Measurements from ENCODE around the gene DOCK3. TPM values are rescaled to one million over a fixed set of nuclear protein-coding genes. Genes with fewer than 3 reads are reported as not detected.

Gene DOCK3
- total RNA-seq, 1 experiment from 2014 or later, result 8.3 TPM

DNA sequence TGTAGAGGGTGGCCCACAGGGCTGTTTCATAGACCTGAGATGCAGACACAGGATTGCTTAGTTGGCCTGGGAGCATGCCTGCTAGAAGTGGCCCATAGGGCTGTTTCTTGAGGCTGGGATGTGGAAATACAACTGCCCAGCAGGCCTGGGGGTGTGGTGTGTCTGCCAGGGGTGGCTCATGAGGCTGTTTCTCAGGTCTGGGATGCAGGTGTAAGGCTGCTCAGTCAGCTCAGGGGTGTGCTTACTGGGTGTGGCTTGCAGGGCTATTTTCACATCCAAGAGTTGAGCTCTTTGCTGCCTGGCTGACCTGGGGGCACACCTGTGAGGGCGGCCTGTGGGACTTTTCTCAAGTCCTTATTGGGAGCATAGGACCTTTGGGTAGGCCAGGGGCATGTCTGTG, 131.3 kb downstream of the DOCK3 start:
- H3K27ac ChIP-seq (ENCODE audit: insufficient read length, low read depth, low read length), result no peak overlapping the region
- peak overlapping the region in 1 of 3 experiments; percentile 84; a peak in 1 of 7 replicates for H3K27ac Mint-ChIP-seq

More for the DNA sequence above, 131.3 kb downstream of the DOCK3 start:
- no CpG with 5 or more reads among the region's 1 CpG for WGBS (ENCODE audit: extremely low coverage, insufficient read length, low lambda C conversion rate)
- Histone ChIP-seq H3K79me2 (ENCODE audit: insufficient read depth, low read length) (no peaks in the 10 kb centered on the region), H4K8ac (replicated peaks; ENCODE audit: insufficient read length, low read depth, low read length) (no peak overlapping the region), H2BK12ac (ENCODE audit: insufficient read length, low read depth, low read length) (no peak overlapping the region), H3K23me2 (ENCODE audit: insufficient read length, low read depth, low read length, poor library complexity, severe bottlenecking) (no peaks in the 10 kb centered on the region), H2BK5ac (ENCODE audit: insufficient read length, low read length) (no peak overlapping the region), H3K23ac (ENCODE audit: insufficient read length, low read depth, low read length) (no peak overlapping the region), H3K79me1 (ENCODE audit: insufficient read depth, low read depth, low read length, poor library complexity, severe bottlenecking) (no peaks in the 10 kb centered on the region), H2BK15ac (ENCODE audit: low read depth, low read length) (no peak overlapping the region), H4K91ac (ENCODE audit: insufficient read length, low read depth, low read length) (no peak overlapping the region), H2AK5ac (ENCODE audit: insufficient read length, low read length) (no peak overlapping the region), H3K4ac (ENCODE audit: low read depth, low read length) (no peak overlapping the region), H3K9ac (ENCODE audit: extremely low read depth, insufficient read length, low read length) (no peak overlapping the region), H2BK120ac (ENCODE audit: low read depth, low read length, poor library complexity, severe bottlenecking) (no peak overlapping the region), H3K56ac (ENCODE audit: insufficient read length, low read depth, low read length) (no peak overlapping the region), H3K4me1 (ENCODE audit: insufficient read depth, low read length) (peaks cover 7% of the 10 kb centered on the region; the same call in 1 of the 2 replicates), H3K9me3 (ENCODE audit: control insufficient read depth, low read depth, low read length) (peaks cover 8% of the 10 kb centered on the region), H3K27me3 (ENCODE audit: insufficient read depth, low read length) (no peaks in the 10 kb centered on the region), H2AFZ (ENCODE audit: low read length) (no peak overlapping the region), H3T11ph (ENCODE audit: low read length) (no peak overlapping the region), H3K4me2 (ENCODE audit: insufficient read depth, insufficient read length, low read length) (no peak overlapping the region), H3K14ac (ENCODE audit: insufficient read depth, low read length) (no peak overlapping the region), H2BK20ac (ENCODE audit: low read depth, low read length, poor library complexity, severe bottlenecking) (no peak overlapping the region), H3K18ac (ENCODE audit: insufficient read length, low read depth, low read length) (no peak overlapping the region), H4K20me1 (ENCODE audit: control insufficient read depth, insufficient read depth, insufficient read length) (no peaks in the 10 kb centered on the region), H4K5ac (ENCODE audit: insufficient read length, low read depth, low read length) (no peak overlapping the region)
- Mint-ChIP-seq H3K9me3 (peaks cover 37 to 38% of the 10 kb centered on the region in 2 experiments), H3K4me1 (peaks cover 20 to 23% of the 10 kb centered on the region in 2 experiments), H3K4me3 (no peak overlapping the region), H3K36me3 (ENCODE audit: insufficient read depth in 1 of 3, low read depth in 3 of 3) (peaks cover 30 to 40% (median 39%) of the 10 kb centered on the region in 3 experiments), H3K27me3 (ENCODE audit: low read depth) (no peaks in the 10 kb centered on the region; the same call in 1 of the 2 replicates)
- TF ChIP-seq, protein P1, sequence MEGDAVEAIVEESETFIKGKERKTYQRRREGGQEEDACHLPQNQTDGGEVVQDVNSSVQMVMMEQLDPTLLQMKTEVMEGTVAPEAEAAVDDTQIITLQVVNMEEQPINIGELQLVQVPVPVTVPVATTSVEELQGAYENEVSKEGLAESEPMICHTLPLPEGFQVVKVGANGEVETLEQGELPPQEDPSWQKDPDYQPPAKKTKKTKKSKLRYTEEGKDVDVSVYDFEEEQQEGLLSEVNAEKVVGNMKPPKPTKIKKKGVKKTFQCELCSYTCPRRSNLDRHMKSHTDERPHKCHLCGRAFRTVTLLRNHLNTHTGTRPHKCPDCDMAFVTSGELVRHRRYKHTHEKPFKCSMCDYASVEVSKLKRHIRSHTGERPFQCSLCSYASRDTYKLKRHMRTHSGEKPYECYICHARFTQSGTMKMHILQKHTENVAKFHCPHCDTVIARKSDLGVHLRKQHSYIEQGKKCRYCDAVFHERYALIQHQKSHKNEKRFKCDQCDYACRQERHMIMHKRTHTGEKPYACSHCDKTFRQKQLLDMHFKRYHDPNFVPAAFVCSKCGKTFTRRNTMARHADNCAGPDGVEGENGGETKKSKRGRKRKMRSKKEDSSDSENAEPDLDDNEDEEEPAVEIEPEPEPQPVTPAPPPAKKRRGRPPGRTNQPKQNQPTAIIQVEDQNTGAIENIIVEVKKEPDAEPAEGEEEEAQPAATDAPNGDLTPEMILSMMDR (conservative IDR thresholded peaks at IDR 0.05), result no peak
- DNase-seq, result no peak

All from H9 (cell line).